Loucy (cell line): Measurements from ENCODE around the gene ACAT2.

Source experiments
- H2AFZ ChIP-seq: fragments of 200-600 bp; sonication (generic); 2 replicates; pipeline ENCODE4 v1.6.0; 2016; ENCODE audit warnings: antibody characterized with exemption, mild to moderate bottlenecking, low read length, moderate library complexity
- H3F3A ChIP-seq: fragments of 200-600 bp; 2 replicates; pipeline ENCODE4 v1.6.0; 2016; ENCODE audit warnings: antibody characterized with exemption, low read depth, mild to moderate bottlenecking
- H3K27me3 ChIP-seq: fragments of 200-600 bp; sonication (generic); 2 replicates; pipeline ENCODE4 v1.6.1; 2014; ENCODE audit warnings: low read length, mild to moderate bottlenecking; ENCODE audit not compliant: insufficient read depth, poor library complexity, severe bottlenecking
- H3K36me3 ChIP-seq: fragments of 200-600 bp; sonication (generic); 2 replicates; pipeline ENCODE4 v1.6.1; 2016; ENCODE audit warnings: low read length; ENCODE audit not compliant: insufficient read depth
- H3K4me1 ChIP-seq: fragments of 200-600 bp; sonication (generic); 2 replicates; pipeline ENCODE4 v1.5.1; 2014; ENCODE audit warnings: low read length, mild to moderate bottlenecking; ENCODE audit not compliant: insufficient read depth, poor library complexity, severe bottlenecking
- H3K4me2 ChIP-seq: fragments of 200-600 bp; sonication (generic); 2 replicates; pipeline ENCODE4 v1.6.0; 2014; ENCODE audit warnings: antibody characterized with exemption, low read length, low read depth, mild to moderate bottlenecking; ENCODE audit not compliant: poor library complexity, severe bottlenecking
- H3K4me3 ChIP-seq: fragments of 200-600 bp; sonication (generic); 2 replicates; pipeline ENCODE4 v1.5.1; 2014; ENCODE audit warnings: low read length, mild to moderate bottlenecking, mixed read lengths; ENCODE audit not compliant: poor library complexity, severe bottlenecking
- H3K79me2 ChIP-seq: fragments of 200-600 bp; sonication (generic); 2 replicates; pipeline ENCODE4 v1.6.1; 2014; ENCODE audit warnings: low read length; ENCODE audit not compliant: insufficient read depth
- H3K9ac ChIP-seq: fragments of 200-600 bp; sonication (generic); 2 replicates; pipeline ENCODE4 v1.6.0; 2014; ENCODE audit warnings: mild to moderate bottlenecking, low read depth, low read length, moderate library complexity; ENCODE audit not compliant: poor library complexity, severe bottlenecking
- H3K9me2 ChIP-seq: fragments of 200-600 bp; sonication (generic); replicated peaks from 2 replicates; pipeline ENCODE4 v1.6.1; 2016; ENCODE audit warnings: low read depth, low read length, mixed read lengths
- H3K9me3 ChIP-seq: fragments of 200-600 bp; sonication (generic); 2 replicates; pipeline ENCODE4 v1.6.1; 2014; ENCODE audit warnings: mild to moderate bottlenecking, antibody characterized with exemption, low read length, low read depth; ENCODE audit not compliant: insufficient read depth
- H4K20me1 ChIP-seq: fragments of 200-600 bp; sonication (generic); 2 replicates; pipeline ENCODE4 v1.6.0; 2014; ENCODE audit warnings: antibody characterized with exemption, low read length, mild to moderate bottlenecking; ENCODE audit not compliant: insufficient read depth, poor library complexity, severe bottlenecking
- EZH2phosphoT487 ChIP-seq: fragments of 200-600 bp; IDR thresholded peaks from 2 replicates; pipeline ENCODE4 v1.6.1; 2018; ENCODE audit warnings: antibody characterized with exemption, mild to moderate bottlenecking, moderate library complexity, borderline replicate concordance
- TF ChIP-seq, protein P1 (sequence below): fragments of 200-600 bp; sonication (generic); conservative IDR thresholded peaks from 2 replicates; pipeline ENCODE4 v1.5.1; 2014; ENCODE audit warnings: mild to moderate bottlenecking, antibody characterized with exemption, low read length

ACAT2 gene

DNA sequence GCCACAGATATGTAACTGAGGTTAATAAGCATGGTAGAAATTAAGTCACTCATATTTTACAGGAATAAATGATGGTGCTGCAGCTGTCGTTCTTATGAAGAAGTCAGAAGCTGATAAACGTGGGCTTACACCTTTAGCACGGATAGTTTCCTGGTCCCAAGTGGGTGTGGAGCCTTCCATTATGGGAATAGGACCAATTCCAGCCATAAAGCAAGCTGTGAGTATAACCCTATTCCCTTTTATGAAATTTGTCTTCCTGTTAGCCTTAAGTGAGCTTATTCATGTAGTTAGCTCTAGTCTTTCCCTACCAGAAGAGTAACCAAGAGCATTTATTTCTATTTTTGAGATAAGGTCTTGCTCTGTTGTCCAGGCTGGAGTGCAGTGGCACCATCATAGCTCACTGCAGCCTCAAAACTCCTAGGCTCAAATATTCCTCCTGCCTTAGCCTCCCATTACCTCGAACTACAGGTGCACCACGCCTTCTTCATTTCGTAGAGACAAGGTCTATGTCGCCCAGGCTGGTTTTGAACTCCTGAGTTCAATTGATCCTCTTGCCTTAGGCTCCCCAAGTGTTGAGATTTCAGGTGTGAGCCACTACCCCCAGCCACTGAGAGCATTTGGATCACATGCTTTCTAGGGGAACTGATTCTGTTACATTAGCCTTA is 15.5 kb downstream of the ACAT2 start:
- Histone ChIP-seq H3F3A (peaks cover 9% of the 10 kb centered on the region; the same call in 1 of the 2 replicates), H3K36me3 (peaks cover 81% of the 10 kb centered on the region), H3K4me3 (no peak overlapping the region), H3K79me2 (peaks cover 22% of the 10 kb centered on the region), H4K20me1 (peaks cover 28% of the 10 kb centered on the region), H3K4me1 (peaks cover 15% of the 10 kb centered on the region), H3K9me2 (no peaks in the 10 kb centered on the region), H2AFZ (no peak overlapping the region), H3K9me3 (no peaks in the 10 kb centered on the region), H3K4me2 (no peak overlapping the region), H3K27me3 (no peaks in the 10 kb centered on the region), H3K9ac (no peak overlapping the region)
- TF ChIP-seq, protein P1, sequence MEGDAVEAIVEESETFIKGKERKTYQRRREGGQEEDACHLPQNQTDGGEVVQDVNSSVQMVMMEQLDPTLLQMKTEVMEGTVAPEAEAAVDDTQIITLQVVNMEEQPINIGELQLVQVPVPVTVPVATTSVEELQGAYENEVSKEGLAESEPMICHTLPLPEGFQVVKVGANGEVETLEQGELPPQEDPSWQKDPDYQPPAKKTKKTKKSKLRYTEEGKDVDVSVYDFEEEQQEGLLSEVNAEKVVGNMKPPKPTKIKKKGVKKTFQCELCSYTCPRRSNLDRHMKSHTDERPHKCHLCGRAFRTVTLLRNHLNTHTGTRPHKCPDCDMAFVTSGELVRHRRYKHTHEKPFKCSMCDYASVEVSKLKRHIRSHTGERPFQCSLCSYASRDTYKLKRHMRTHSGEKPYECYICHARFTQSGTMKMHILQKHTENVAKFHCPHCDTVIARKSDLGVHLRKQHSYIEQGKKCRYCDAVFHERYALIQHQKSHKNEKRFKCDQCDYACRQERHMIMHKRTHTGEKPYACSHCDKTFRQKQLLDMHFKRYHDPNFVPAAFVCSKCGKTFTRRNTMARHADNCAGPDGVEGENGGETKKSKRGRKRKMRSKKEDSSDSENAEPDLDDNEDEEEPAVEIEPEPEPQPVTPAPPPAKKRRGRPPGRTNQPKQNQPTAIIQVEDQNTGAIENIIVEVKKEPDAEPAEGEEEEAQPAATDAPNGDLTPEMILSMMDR, result no peak
- TF ChIP-seq EZH2phosphoT487, result no peak

DNA sequence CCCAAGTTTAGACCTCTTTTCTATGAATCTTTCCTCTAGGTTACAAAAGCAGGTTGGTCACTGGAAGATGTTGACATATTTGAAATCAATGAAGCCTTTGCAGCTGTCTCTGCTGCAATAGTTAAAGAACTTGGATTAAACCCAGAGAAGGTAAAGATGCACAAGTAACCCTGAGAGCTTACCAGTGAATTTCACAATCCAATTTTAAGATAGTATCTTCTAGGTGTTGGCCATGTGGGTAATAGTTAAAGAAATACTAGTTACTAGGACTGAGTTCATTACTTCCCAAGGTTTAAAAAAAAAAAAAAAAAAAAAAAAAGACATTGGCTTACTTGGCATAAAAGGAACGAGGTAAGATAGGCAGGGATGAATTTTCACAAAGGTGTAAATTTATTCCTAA is 16.3 kb downstream of the ACAT2 start:
- Histone ChIP-seq H3K4me2 (no peak overlapping the region), H4K20me1 (peaks cover 35% of the 10 kb centered on the region), H3K4me1 (peaks cover 22% of the 10 kb centered on the region), H3K9ac (no peak overlapping the region), H3K27me3 (no peaks in the 10 kb centered on the region), H2AFZ (no peak overlapping the region), H3K36me3 (peaks cover 83% of the 10 kb centered on the region), H3K4me3 (no peak overlapping the region), H3K9me2 (no peaks in the 10 kb centered on the region), H3K9me3 (no peaks in the 10 kb centered on the region), H3F3A (peaks cover 9% of the 10 kb centered on the region; the same call in 1 of the 2 replicates), H3K79me2 (peaks cover 30% of the 10 kb centered on the region)
- TF ChIP-seq, protein P1, result no peak
- no peak for TF ChIP-seq EZH2phosphoT487

DNA sequence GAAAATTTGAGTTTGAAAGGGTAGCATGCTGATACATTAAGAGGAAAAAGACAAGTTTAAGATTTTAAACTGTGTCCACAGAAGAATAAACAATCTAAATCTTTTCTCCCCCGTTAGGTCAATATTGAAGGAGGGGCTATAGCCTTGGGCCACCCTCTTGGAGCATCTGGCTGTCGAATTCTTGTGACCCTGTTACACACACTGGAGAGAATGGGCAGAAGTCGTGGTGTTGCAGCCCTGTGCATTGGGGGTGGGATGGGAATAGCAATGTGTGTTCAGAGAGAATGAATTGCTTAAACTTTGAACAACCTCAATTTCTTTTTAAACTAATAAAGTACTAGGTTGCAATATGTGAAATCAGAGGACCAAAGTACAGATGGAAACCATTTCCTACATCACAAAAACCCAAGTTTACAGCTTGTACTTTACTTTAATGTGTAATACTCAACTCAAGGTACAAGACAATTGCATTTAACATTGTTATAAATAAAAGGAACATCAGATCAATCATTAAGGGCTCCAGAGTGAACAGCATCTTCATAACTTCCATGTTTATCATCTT is 16.8 kb downstream of the ACAT2 start:
- TF ChIP-seq, protein P1, result no peak
- no peak for TF ChIP-seq EZH2phosphoT487
- H3K36me3 ChIP-seq, result peaks cover 88% of the 10 kb centered on the region
- H3K4me1 ChIP-seq, result peaks cover 27% of the 10 kb centered on the region

More for the DNA sequence above, 16.8 kb downstream of the ACAT2 start:
- H3K4me3 ChIP-seq, result no peak overlapping the region
- H3F3A ChIP-seq, result peaks cover 9% of the 10 kb centered on the region; the same call in 1 of the 2 replicates
- no peak overlapping the region for H2AFZ ChIP-seq
- H3K27me3 ChIP-seq, result no peaks in the 10 kb centered on the region
- no peaks in the 10 kb centered on the region for H3K9me3 ChIP-seq
- H3K9ac ChIP-seq, result no peak overlapping the region
- peaks cover 40% of the 10 kb centered on the region for H4K20me1 ChIP-seq
- peaks cover 35% of the 10 kb centered on the region for H3K79me2 ChIP-seq
- H3K9me2 ChIP-seq, result no peaks in the 10 kb centered on the region
- H3K4me2 ChIP-seq, result no peak overlapping the region
